HG03571 (cell line): Measurements from ENCODE around the gene AKT2.
"Not testable (repeated sequence)": the region's sequence is repeated elsewhere in the genome, so short reads cannot be mapped to it uniquely, and the experiment has no call there.

Source experiments
- ATAC-seq: cut with Tn5 transposase; IDR thresholded peaks from one replicate; pipeline ENCODE4 v1.9.1; 2021; ENCODE audit not compliant: unreplicated experiment

AKT2 gene

GRCh38 chr19:40221858-40222619 lies 63.1 kb downstream of the AKT2 start:
- no peak for ATAC-seq

GRCh38 chr19:40220674-40221073 lies 64.5 kb downstream of the AKT2 start:
- no peak for ATAC-seq

DNA sequence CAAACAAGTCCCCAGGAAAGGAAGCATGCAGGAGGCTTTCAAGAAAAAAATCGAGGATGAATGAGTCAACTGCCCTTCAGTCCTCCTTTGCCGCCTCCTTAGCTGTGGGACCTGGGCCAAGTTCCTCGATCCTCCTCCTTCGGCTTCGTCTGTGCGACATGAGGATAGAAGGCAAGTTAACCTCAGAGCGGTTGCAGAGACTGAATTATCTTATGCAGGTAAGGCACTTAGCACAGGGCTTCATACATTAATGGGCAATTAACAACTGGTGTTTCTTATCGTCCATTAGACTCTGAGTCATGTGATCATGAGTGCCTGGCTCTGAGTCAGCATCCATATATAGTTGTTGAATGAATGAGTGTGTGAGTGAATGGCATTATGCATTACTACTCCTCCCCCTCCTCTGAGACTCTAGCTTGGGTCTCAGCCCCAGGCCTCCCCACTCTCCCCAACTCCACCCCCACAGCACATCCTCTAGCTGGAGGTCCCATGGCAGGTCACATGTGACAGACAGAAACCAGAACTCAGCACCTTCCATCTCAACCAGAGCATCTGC lies 65.3 kb downstream of the AKT2 start:
- ATAC-seq: no peak

DNA sequence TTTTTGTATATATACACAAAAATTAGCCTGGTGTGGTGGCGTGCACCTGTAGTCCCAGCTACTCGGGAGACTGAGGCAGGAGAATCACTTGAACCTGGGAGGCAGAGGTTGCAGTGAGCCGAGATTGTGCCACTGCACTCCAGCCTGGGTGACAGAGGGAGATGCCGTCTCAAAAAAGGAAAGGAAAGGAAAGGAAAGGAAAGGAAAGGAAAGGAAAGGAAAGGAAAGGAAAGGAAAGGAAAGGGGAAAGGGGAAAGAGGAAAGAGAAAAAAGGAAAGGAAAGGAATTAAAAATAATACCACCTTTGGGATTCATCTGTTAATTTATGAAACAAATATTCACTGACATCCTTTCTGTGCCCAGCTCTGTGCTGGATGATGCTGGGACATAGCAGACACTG lies 66.1 kb downstream of the AKT2 start:
- ATAC-seq: not testable (repeated sequence)

GRCh38 chr19:40217934-40218890 lies 66.9 kb downstream of the AKT2 start, which contains the start of gene TTC9B:
TSS of gene TTC9B (minus strand) at chr19:40218384. CDS start at chr19:40218381, 3 bp downstream.
- no peak for ATAC-seq

- no peak for ATAC-seq
These were observed 67.9 kb downstream of the AKT2 start for GRCh38 chr19:40217027-40217810.

DNA sequence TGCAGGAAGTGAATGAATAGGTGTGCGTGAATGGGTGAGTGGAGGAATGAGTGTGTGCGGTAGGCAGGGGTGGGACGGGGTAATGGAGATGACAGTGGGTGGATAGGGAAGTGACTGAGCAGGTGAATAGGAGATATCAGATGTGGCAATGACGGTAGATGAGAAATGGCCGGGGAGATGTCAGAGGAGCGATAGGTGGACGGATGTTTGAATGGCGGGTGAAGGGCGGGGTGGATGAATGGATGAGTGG lies 68.4 kb downstream of the AKT2 start:
- no peak for ATAC-seq

DNA sequence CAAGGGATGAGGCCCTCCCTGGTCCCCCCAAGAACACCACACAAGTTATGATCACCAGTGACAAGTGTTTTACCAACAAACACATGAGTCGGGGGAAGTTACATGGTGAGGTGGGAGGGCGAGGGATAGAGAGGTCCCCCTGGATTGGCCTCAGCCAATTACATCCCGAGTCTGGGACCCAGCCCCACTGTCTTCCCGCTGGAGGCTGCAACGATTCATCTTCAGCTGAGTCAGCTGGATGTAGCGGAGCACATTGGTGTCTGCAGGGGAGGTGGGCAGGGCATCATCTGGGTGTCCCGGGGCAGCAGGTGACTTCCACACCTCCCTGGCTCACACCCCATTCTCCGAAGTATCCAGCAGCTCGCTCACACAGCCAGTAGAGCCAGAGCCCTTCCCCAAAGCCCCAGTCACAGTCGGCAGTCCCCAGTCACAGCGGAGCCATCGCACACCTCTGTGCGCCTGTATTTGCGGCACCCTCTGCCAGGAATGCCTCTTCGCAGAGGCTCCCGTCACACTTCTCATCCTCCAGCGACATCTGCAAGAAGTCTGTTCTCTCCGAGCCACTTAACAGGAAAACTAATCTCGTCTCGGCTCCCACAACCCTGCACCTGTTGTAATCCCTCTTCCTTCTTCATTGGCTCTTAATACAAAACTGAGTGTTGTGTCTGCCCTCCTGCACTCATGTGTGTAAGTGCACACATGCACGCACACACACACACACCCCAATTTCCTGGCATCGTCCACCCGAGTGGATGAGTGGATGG lies 69.0 kb downstream of the AKT2 start:
- no peak for ATAC-seq

- no peak for ATAC-seq
These were observed 70.2 kb downstream of the AKT2 start for GRCh38 chr19:40214936-40215335.

- no peak for ATAC-seq
These were observed 71.1 kb downstream of the AKT2 start for GRCh38 chr19:40213882-40214570.

DNA sequence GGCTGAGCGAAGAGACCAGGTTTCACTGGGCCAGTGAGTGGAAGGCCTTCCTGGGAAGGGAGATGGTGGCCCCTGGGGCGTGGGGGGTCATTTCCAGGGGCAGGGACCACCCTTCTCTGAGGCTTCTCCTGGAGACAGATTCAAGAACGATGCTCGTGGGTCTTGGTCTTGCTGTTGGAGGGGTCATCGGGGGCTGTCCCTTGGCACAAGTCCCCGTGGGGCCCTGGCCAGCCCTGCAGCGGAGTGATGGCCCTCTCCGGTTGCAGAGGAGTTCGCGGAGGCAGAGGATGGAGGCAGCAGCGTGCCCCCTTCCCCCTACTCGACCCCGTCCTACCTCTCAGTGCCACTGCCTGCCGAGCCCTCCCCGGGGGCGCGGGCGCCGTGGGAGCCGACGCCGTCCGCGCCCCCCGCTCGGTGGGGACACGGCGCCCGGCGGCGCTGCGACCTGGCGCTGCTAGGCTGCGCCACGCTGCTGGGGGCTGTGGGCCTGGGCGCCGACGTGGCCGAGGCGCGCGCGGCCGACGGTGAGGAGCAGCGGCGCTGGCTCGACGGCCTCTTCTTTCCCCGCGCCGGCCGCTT lies 71.8 kb downstream of the AKT2 start:
- no peak for ATAC-seq

DNA sequence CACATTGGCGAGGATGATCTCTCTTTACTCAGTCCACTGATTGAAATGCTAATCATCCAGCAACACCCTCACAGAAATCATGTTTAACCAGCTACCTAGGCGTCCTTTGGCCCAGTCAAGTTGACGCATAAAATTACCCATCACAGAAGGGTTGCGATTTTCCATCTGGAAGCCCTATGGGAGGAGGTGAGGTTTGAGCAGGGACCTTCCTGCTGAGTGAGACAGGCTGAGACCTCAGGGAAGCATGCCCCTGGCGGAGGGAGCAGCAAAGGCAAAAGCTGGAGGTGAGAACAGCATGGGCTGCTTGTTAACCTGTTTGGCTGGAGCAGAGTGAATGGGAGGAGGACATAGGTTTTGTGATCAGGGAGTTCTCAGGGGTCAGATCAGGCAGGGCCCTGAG lies 74.3 kb downstream of the AKT2 start:
- no peak for ATAC-seq

GRCh38 chr19:40208602-40209001 lies 76.5 kb downstream of the AKT2 start:
- ATAC-seq: no peak

DNA sequence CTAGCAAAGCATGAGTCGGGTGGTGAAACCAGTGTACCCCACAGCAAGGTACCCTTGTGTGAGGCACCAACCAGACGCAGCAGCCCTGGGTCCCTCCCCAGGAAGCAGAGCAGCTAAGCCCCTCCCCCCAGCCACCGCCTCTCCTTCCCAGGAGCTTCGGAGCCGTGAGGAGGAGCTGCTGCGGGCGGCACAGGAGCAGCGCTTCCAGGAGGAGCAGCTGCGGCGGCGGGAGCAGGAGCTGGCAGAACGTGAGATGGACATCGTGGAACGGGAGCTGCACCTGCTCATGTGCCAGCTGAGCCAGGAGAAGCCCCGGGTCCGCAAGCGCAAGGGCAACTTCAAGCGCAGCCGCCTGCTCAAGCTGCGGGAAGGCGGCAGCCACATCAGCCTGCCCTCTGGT lies 79.4 kb downstream of the AKT2 start:
- no peak for ATAC-seq

DNA sequence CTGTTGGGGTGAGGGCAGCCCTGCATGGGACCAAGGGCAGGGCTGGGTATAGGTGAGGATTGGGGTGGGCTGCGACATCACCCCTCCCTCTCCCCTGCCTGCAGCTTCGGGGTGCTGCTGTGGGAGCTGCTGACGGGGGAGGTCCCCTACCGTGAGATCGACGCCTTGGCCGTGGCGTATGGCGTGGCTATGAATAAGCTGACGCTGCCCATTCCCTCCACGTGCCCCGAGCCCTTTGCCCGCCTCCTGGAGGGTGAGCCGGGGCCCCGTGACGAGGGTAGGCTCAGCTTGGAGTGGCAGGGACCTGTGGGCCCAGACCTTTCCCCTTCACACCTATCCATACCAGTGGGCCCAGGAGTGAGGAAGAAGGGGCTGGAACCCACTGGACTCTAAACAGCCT lies 80.8 kb downstream of the AKT2 start:
- ATAC-seq: no peak

- no peak for ATAC-seq
These were observed 84.6 kb downstream of the AKT2 start for GRCh38 chr19:40200341-40201099.

GRCh38 chr19:40198272-40198990 lies 86.7 kb downstream of the AKT2 start:
- no peak for ATAC-seq

- ATAC-seq: no peak
These were observed 91.6 kb downstream of the AKT2 start for GRCh38 chr19:40193587-40193849.
